Right cardiac atrium (tissue), 5 donors: Measurements from ENCODE around the gene DIS3L. TPM values are rescaled to one million over a fixed set of nuclear protein-coding genes. Genes with fewer than 3 reads are reported as not detected.
"Not testable (repeated sequence)": the region's sequence is repeated elsewhere in the genome, so short reads cannot be mapped to it uniquely, and the experiment has no call there.

Experiments
- ATAC-seq, 2 donors: fragments of 200-7000 bp; cut with Tn5 transposase; one replicate each; pipeline versions ENCODE4 v1.8.0 to v1.9.1; 2020; ENCODE audit warnings: moderate library complexity in 2 of 2, mild to moderate bottlenecking in 1 of 2
- DNase-seq, 3 donors: peaks; one replicate each; pipeline ENCODE4 v3.0.0-alpha.2; 2020
- H3K27ac ChIP-seq: one replicate; pipeline ENCODE4 v1.5.1; 2013; ENCODE audit warnings: mild to moderate bottlenecking, low read length, control low read depth, moderate library complexity
- H3K27me3 ChIP-seq: one replicate; pipeline ENCODE4 v1.6.1; 2013; ENCODE audit not compliant: control insufficient read depth, insufficient read depth
- H3K4me1 ChIP-seq: one replicate; pipeline ENCODE4 v1.6.1; 2013; ENCODE audit warnings: low read length; ENCODE audit not compliant: control insufficient read depth, insufficient read depth
- H3K4me3 ChIP-seq: one replicate; pipeline ENCODE4 v1.5.1; 2013; ENCODE audit warnings: low read length, control low read depth
- H3K9me3 ChIP-seq: one replicate; pipeline ENCODE4 v1.6.1; 2013; ENCODE audit warnings: low read length; ENCODE audit not compliant: control insufficient read depth
- WGBS: extraction: QIAGEN DNeasy Blood & Tissue Kit; methylation state at CpG from one replicate; pipeline ENCODE4 v1.1.7; 2013; 5-methylcytosine and 5-hydroxymethylcytosine counted together
- intact Hi-C, 4 donors: fragments of 100-400 bp; cut with DNase I; formaldehyde crosslinking; loops; one replicate each; pipeline versions ENCODE4 v1.11.0 to v1.14.0; 2022 to 2023
- polyA plus RNA-seq: library from polyadenylated mRNA; stranded (reverse); fragments of 200-250 nt; gene quantifications from one replicate; pipeline ENCODE4 v1.2.3, GENCODE V29; 2013
- total RNA-seq, 4 donors: library from RNA; stranded (reverse); fragmentation: NEBNext Ultra II Directional; extraction: Animal tissue kit (Norgen Biotek cat#: 25700); gene quantifications; one replicate each; pipeline ENCODE4 v1.2.1, GENCODE V29; 2021
- donor health status: healthy with polysubstance abuse.
- donor health status: DM: no; HTN: yes; CAD: no.
- donor health status: DM: no; HTN: no; CAD: no.
- donor health status: DM: no; HTN: yes; CAD: no; lungs with severe emphysema.
- donor health status: DM: yes; HTN: yes; CAD: no.

DIS3L gene
- total and polyA plus RNA-seq, 5 donors = 21.2 to 45.2 (median 40.4) TPM

GRCh38 chr15:66361745-66362460, 68.5 kb downstream of the DIS3L start:
- intact Hi-C loops, H3K9me3 ChIP-seq, H3K4me3 ChIP-seq, H3K27me3 ChIP-seq, ATAC-seq, H3K4me1 ChIP-seq, H3K27ac ChIP-seq, DNase-seq: not testable (repeated sequence)
- 85% methylated on average over 15 of the region's 15 CpGs for WGBS

- WGBS = 98% methylated on average over 1 of the region's 1 CpG
- H3K4me1 ChIP-seq = no peaks in the 10 kb centered on the region
- no peak overlapping the region for H3K27ac ChIP-seq
- ATAC-seq = no peak
- no peaks in the 10 kb centered on the region for H3K9me3 ChIP-seq
- no peaks in the 10 kb centered on the region for H3K27me3 ChIP-seq
- H3K4me3 ChIP-seq = no peak overlapping the region
- no peak for DNase-seq
- intact Hi-C loops = no loop called here
Measured at GRCh38 chr15:66362776-66363175, 69.4 kb downstream of the DIS3L start.

- no peak for DNase-seq
- WGBS = 78% methylated on average over 3 of the region's 3 CpGs
Measured at GRCh38 chr15:66364944-66365528, 71.7 kb downstream of the DIS3L start.

GRCh38 chr15:66369773-66370651, 76.6 kb downstream of the DIS3L start:
- H3K9me3 ChIP-seq = no peaks in the 10 kb centered on the region
- H3K4me3 ChIP-seq = peak overlapping the region; percentile 60
- 14% methylated on average over 12 of the region's 12 CpGs for WGBS
- intact Hi-C loops = no loop called here
- no peaks in the 10 kb centered on the region for H3K27me3 ChIP-seq
- DNase-seq (no peak), ATAC-seq (peak; percentile 41 to 65)
- peak overlapping the region; percentile 68 for H3K27ac ChIP-seq
- no peaks in the 10 kb centered on the region for H3K4me1 ChIP-seq

More at GRCh38 chr15:66364944-66365528, 71.7 kb downstream of the DIS3L start:
- Histone ChIP-seq H3K4me1 (no peaks in the 10 kb centered on the region), H3K27ac (no peak overlapping the region), H3K4me3 (no peak overlapping the region), H3K27me3 (no peaks in the 10 kb centered on the region), H3K9me3 (no peaks in the 10 kb centered on the region)
- no peak for ATAC-seq
- intact Hi-C loops = no loop called here

GRCh38 chr15:66374179-66374578, 80.8 kb downstream of the DIS3L start:
- 95% methylated on average over 4 of the region's 4 CpGs for WGBS
- intact Hi-C loops = no loop called here

GRCh38 chr15:66378814-66379430, 85.6 kb downstream of the DIS3L start:
- H3K27ac ChIP-seq = no peak overlapping the region
- H3K27me3 ChIP-seq = no peaks in the 10 kb centered on the region
- no peak for DNase-seq
- intact Hi-C loops = no loop called here
- no peaks in the 10 kb centered on the region for H3K9me3 ChIP-seq
- no peak overlapping the region for H3K4me3 ChIP-seq
- H3K4me1 ChIP-seq = no peaks in the 10 kb centered on the region
- no peak for ATAC-seq
- 88% methylated on average over 7 of the region's 7 CpGs for WGBS

More at GRCh38 chr15:66374179-66374578, 80.8 kb downstream of the DIS3L start:
- Histone ChIP-seq H3K4me1 (no peaks in the 10 kb centered on the region), H3K27me3 (no peaks in the 10 kb centered on the region), H3K9me3 (no peaks in the 10 kb centered on the region), H3K27ac (no peak overlapping the region), H3K4me3 (no peak overlapping the region)
- DNase-seq = no peak
- no peak for ATAC-seq

GRCh38 chr15:66381376-66381775, 88.0 kb downstream of the DIS3L start:
- not testable (repeated sequence) for H3K4me1 ChIP-seq, H3K27me3 ChIP-seq, H3K9me3 ChIP-seq, DNase-seq, H3K27ac ChIP-seq, H3K4me3 ChIP-seq, ATAC-seq
- 96% methylated on average over 2 of the region's 2 CpGs for WGBS
- intact Hi-C loops = loop anchor here in 1 of 4 donors (10.0 kb wide), 1 partner anchor 113 kb away; the partner anchor contains the start of gene SNAPC5

Other genes starting within 250 kb of the DIS3L start
- gene MEGF11, start 39.8 kb upstream of the DIS3L start, total RNA-seq = under 1 TPM in 2 of 4 donors, not detected in 2; 0.08 to 0.11 TPM
- 0.11 TPM for gene MEGF11, start 39.8 kb upstream of the DIS3L start, polyA plus RNA-seq
- gene TIPIN, start 63.1 kb downstream of the DIS3L start, total RNA-seq = 1 to 10 TPM; 3.2 to 7.4 (median 3.6) TPM
- 3.8 TPM for gene TIPIN, start 63.1 kb downstream of the DIS3L start, polyA plus RNA-seq
- gene MAP2K1, start 93.3 kb downstream of the DIS3L start, total RNA-seq = 10 to 100 TPM; 38.2 to 45.9 (median 39.2) TPM
- gene MAP2K1, start 93.3 kb downstream of the DIS3L start, polyA plus RNA-seq = 32.6 TPM
- gene SNAPC5, start 204.2 kb downstream of the DIS3L start, total RNA-seq = 10 to 100 TPM; 33.9 to 45.5 (median 38.9) TPM
- 60.8 TPM for gene SNAPC5, start 204.2 kb downstream of the DIS3L start, polyA plus RNA-seq
- 1,000 to 10,000 TPM; 1,385 to 1,717 (median 1,488) TPM for gene RPL4, start 211.3 kb downstream of the DIS3L start, total RNA-seq
- gene RPL4, start 211.3 kb downstream of the DIS3L start, polyA plus RNA-seq = 1,323 TPM
- 1 to 10 TPM; 2.2 to 3.7 (median 2.7) TPM for gene ZWILCH, start 211.8 kb downstream of the DIS3L start, total RNA-seq
- 0.95 TPM for gene ZWILCH, start 211.8 kb downstream of the DIS3L start, polyA plus RNA-seq